ENCODE data around the gene RALGAPA2. TPM values are rescaled to one million over a fixed set of nuclear protein-coding genes. Genes with fewer than 3 reads are reported as not detected.

RALGAPA2 gene
- total RNA-seq, 4 donors from 2014 or later, result 29.4 to 78.2 (median 43.2) TPM

- no peak for TF ChIP-seq CTCF (IDR thresholded peaks at IDR 0.05; ENCODE audit: low read depth)
Observed at GRCh38 chr20:20528861-20529260, 183.6 kb downstream of the RALGAPA2 start.

- no peak for TF ChIP-seq CTCF (IDR thresholded peaks at IDR 0.05; ENCODE audit: low read depth)
Observed at GRCh38 chr20:20527661-20528060, 184.8 kb downstream of the RALGAPA2 start.

- no peak for TF ChIP-seq CTCF (IDR thresholded peaks at IDR 0.05; ENCODE audit: low read depth)
Observed at GRCh38 chr20:20525756-20526155, 186.7 kb downstream of the RALGAPA2 start.

- TF ChIP-seq CTCF (IDR thresholded peaks at IDR 0.05; ENCODE audit: low read depth), result no peak
Observed at GRCh38 chr20:20525214-20525613, 187.2 kb downstream of the RALGAPA2 start.

- no peak for TF ChIP-seq CTCF (IDR thresholded peaks at IDR 0.05; ENCODE audit: low read depth)
Observed at GRCh38 chr20:20524756-20525155, 187.7 kb downstream of the RALGAPA2 start.

- no peak for TF ChIP-seq CTCF (IDR thresholded peaks at IDR 0.05; ENCODE audit: low read depth)
Observed at GRCh38 chr20:20521736-20522135, 190.7 kb downstream of the RALGAPA2 start.

GRCh38 chr20:20520776-20521175 is 191.7 kb downstream of the RALGAPA2 start:
- TF ChIP-seq CTCF (IDR thresholded peaks at IDR 0.05; ENCODE audit: low read depth), result no peak
